OCI-LY3 (cell line): ENCODE measurements around the gene TRIM38.

Source experiments
- EZH2phosphoT487 ChIP-seq: fragments of 200-600 bp; shearing (Covaris generic); IDR thresholded peaks from 2 replicates; pipeline ENCODE4 v1.6.1; 2018; ENCODE audit warnings: antibody characterized with exemption, mixed run types, low read depth
- TF ChIP-seq, protein P1 (sequence below): fragments of 200-600, 300-600 bp; sonication (generic); IDR thresholded peaks from 2 replicates; pipeline ENCODE4 v1.5.1; 2014; ENCODE audit warnings: antibody characterized with exemption, low read length, low read depth

DNA sequence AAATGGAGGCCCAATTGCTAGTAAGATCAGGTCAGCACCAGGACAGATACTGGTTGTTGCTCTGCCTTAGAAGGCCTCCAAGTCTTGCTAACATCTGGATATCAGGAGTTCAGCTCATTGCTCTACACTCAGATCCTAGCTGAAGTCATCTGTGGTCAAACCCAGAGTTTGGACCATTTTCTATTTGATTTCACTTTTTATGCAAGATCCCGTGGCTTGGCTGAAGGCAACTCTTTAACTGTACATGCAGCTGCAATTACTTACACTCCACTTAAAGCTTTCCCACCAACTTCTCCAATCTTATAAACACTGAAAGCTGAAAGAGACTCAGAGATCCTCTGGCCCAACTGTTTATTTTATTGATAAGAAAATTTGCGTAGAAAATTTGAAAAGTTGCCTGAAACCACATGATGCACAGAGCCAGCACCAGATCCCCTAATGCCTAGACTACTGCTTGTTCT lies 34.8 kb upstream of the TRIM38 start:
- TF ChIP-seq, protein P1, sequence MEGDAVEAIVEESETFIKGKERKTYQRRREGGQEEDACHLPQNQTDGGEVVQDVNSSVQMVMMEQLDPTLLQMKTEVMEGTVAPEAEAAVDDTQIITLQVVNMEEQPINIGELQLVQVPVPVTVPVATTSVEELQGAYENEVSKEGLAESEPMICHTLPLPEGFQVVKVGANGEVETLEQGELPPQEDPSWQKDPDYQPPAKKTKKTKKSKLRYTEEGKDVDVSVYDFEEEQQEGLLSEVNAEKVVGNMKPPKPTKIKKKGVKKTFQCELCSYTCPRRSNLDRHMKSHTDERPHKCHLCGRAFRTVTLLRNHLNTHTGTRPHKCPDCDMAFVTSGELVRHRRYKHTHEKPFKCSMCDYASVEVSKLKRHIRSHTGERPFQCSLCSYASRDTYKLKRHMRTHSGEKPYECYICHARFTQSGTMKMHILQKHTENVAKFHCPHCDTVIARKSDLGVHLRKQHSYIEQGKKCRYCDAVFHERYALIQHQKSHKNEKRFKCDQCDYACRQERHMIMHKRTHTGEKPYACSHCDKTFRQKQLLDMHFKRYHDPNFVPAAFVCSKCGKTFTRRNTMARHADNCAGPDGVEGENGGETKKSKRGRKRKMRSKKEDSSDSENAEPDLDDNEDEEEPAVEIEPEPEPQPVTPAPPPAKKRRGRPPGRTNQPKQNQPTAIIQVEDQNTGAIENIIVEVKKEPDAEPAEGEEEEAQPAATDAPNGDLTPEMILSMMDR = no peak
- TF ChIP-seq EZH2phosphoT487 = no peak
